ENCODE data around the gene SLITRK3.

SLITRK3 gene

GRCh38 chr3:165195640-165196576 is at the start of gene SLITRK3:
Gene SLITRK3, minus strand, starts transcription at chr3:165196384. Its CDS starts 5,554 bp downstream, at chr3:165190830.
- no peak for DNase-seq

- DNase-seq: no peak
These were observed 47.4 kb upstream of the SLITRK3 start for GRCh38 chr3:165243597-165243996.

GRCh38 chr3:165233501-165234195 is 37.5 kb upstream of the SLITRK3 start:
- DNase-seq: no peak

GRCh38 chr3:165225604-165226003 is 29.4 kb upstream of the SLITRK3 start:
- DNase-seq: no peak

GRCh38 chr3:165217739-165218138 is 21.6 kb upstream of the SLITRK3 start:
- DNase-seq: no peak

- no peak for DNase-seq
These were observed 16.4 kb upstream of the SLITRK3 start for GRCh38 chr3:165212580-165212979.

GRCh38 chr3:165211721-165212120 is 15.5 kb upstream of the SLITRK3 start:
- DNase-seq: no peak

- DNase-seq: no peak
These were observed 14.5 kb upstream of the SLITRK3 start for GRCh38 chr3:165210727-165211126.

- no peak for DNase-seq
These were observed 13.9 kb upstream of the SLITRK3 start for GRCh38 chr3:165210132-165210531.

- peak; percentile 74 to 79 (median 77) for DNase-seq
These were observed 10.5 kb upstream of the SLITRK3 start for GRCh38 chr3:165206454-165207266.

GRCh38 chr3:165204445-165204844 is 8.3 kb upstream of the SLITRK3 start:
- no peak for DNase-seq

GRCh38 chr3:165202995-165203394 is 6.8 kb upstream of the SLITRK3 start:
- DNase-seq: no peak

- DNase-seq: no peak
These were observed 5.8 kb upstream of the SLITRK3 start for GRCh38 chr3:165201964-165202363.

GRCh38 chr3:165197481-165197800 is 1.3 kb upstream of the SLITRK3 start:
- no peak for DNase-seq

GRCh38 chr3:165196577-165197480 is 645 bp upstream of the SLITRK3 start:
- no peak for DNase-seq

- no peak for DNase-seq
These were observed 944 bp downstream of the SLITRK3 start for GRCh38 chr3:165195241-165195639.

- DNase-seq: no peak
These were observed 1.5 kb downstream of the SLITRK3 start for GRCh38 chr3:165194511-165195240.

GRCh38 chr3:165193366-165194254 is 2.6 kb downstream of the SLITRK3 start:
- DNase-seq: no peak

- no peak for DNase-seq
These were observed 3.5 kb downstream of the SLITRK3 start for GRCh38 chr3:165192610-165193192.

- peak in 1 of 3 donors; percentile 5 for DNase-seq
These were observed 4.7 kb downstream of the SLITRK3 start for GRCh38 chr3:165191491-165191890.

Measured in suppressor macrophage treated with lipopolysaccharide for 1 hour (primary cell).